Breast epithelium (tissue), 3 donors: Measurements from ENCODE around the gene ZNF274.

Source experiments
- POLR2A ChIP-seq: fragments of 450-650 bp; IDR thresholded peaks from one replicate; pipeline ENCODE4 v1.6.1; 2016; ENCODE audit warnings: antibody characterized with exemption, mild to moderate bottlenecking, moderate library complexity
- POLR2AphosphoS5 ChIP-seq, 3 donors: sonication (generic); formaldehyde crosslinking; IDR thresholded peaks; one replicate each; pipeline ENCODE4 v1.6.1; 2017; ENCODE audit warnings: antibody characterized with exemption in 3 of 3
- TF ChIP-seq, protein P1 (sequence below), 3 donors: fragments of 450-650 bp; IDR thresholded peaks; one replicate each; pipeline ENCODE4 v1.5.1; 2016 to 2017; ENCODE audit warnings: antibody characterized with exemption in 3 of 3, mild to moderate bottlenecking in 3 of 3, moderate library complexity in 3 of 3

DNA sequence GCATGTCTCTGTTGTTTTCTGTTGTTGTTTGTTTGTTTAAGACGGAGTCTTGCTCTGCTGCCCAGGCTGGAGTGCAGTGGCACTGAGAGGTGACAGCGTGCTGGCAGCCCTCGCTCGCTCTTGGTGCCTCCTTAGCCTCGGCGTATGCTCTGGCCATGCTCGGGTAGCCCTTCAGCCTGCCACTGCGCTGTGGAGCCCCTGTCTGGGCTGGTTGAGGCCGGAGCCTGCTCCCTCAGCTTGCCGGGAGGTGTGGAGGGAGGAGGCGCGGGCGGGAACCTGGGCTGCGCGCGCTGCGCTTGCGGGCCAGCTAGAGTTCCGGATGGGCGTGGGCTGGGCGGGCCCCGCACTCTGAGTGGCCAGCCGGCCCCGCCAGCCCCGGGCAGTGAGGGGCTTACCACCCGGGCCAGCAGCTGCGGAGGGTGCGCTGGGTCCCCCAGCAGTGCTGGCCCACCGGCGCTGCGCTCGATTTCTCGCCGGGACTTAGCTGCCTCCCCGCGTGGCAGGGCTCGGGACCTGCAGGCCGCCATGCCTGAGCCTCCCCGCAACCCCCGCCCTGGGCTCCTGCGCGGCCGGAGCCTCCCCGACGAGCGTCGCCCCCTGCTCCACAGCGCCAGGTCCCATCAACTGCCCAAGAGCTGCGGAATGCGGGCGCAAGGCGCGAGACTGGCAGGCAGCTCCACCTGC is 25.7 kb upstream of the ZNF274 start:
- TF ChIP-seq, protein P1, sequence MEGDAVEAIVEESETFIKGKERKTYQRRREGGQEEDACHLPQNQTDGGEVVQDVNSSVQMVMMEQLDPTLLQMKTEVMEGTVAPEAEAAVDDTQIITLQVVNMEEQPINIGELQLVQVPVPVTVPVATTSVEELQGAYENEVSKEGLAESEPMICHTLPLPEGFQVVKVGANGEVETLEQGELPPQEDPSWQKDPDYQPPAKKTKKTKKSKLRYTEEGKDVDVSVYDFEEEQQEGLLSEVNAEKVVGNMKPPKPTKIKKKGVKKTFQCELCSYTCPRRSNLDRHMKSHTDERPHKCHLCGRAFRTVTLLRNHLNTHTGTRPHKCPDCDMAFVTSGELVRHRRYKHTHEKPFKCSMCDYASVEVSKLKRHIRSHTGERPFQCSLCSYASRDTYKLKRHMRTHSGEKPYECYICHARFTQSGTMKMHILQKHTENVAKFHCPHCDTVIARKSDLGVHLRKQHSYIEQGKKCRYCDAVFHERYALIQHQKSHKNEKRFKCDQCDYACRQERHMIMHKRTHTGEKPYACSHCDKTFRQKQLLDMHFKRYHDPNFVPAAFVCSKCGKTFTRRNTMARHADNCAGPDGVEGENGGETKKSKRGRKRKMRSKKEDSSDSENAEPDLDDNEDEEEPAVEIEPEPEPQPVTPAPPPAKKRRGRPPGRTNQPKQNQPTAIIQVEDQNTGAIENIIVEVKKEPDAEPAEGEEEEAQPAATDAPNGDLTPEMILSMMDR (IDR thresholded peaks at IDR 0.05) = no peak
- TF ChIP-seq POLR2AphosphoS5 (IDR thresholded peaks at IDR 0.05) = no peak
- no peak for TF ChIP-seq POLR2A
